Vagina (tissue), 2 donors: ENCODE measurements around the gene COMMD10. TPM values are rescaled to one million over a fixed set of nuclear protein-coding genes. Genes with fewer than 3 reads are reported as not detected.

Source experiments
- DNase-seq, 2 donors: peaks; one replicate each; pipeline ENCODE4 v3.0.0-alpha.2; 2017; ENCODE audit errors: extremely low spot score in 2 of 2
- H3K27ac ChIP-seq: fragments of 200-600 bp; sonication (generic); one replicate; pipeline ENCODE4 v1.5.1; 2019
- H3K27me3 ChIP-seq: fragments of 200-600 bp; sonication (generic); one replicate; pipeline ENCODE4 v1.5.1; 2019
- H3K36me3 ChIP-seq, 2 donors: fragments of 200-600 bp; sonication (generic); one replicate each; pipeline ENCODE4 v1.5.1; 2017 to 2019
- H3K4me1 ChIP-seq: fragments of 200-600 bp; sonication (generic); one replicate; pipeline ENCODE4 v1.5.1; 2019
- H3K4me3 ChIP-seq, 2 donors: fragments of 200-600 bp; sonication (generic); 1 replicate in 1 of 2; 2 replicates in 1 of 2; pipeline ENCODE4 v1.5.1; 2016 to 2019
- H3K9me3 ChIP-seq: fragments of 200-600 bp; sonication (generic); one replicate; pipeline ENCODE4 v1.5.1; 2019
- CTCF ChIP-seq, 3 experiments: fragments of 450-650 bp in 2 of 3; fragments of 200-600 bp in 1 of 3; sonication (generic) in 1 of 3; IDR thresholded peaks; one replicate each; pipeline ENCODE4 v1.5.1; 2017 to 2019; ENCODE audit warnings: antibody characterized with exemption in 3 of 3, mild to moderate bottlenecking in 2 of 3, moderate library complexity in 2 of 3
- POLR2A ChIP-seq, 2 donors: fragments of 450-650 bp; IDR thresholded peaks; one replicate each; pipeline ENCODE4 v1.6.1; 2017; ENCODE audit warnings: antibody characterized with exemption in 2 of 2, mild to moderate bottlenecking in 2 of 2, moderate library complexity in 2 of 2
- POLR2AphosphoS5 ChIP-seq, 2 donors: sonication (generic); formaldehyde crosslinking; IDR thresholded peaks; one replicate each; pipeline ENCODE4 v1.9.0; 2017; ENCODE audit warnings: antibody characterized with exemption in 2 of 2, mild to moderate bottlenecking in 2 of 2, low read depth in 1 of 2; ENCODE audit not compliant: insufficient read depth in 1 of 2
- intact Hi-C: fragments of 100-400 bp; cut with DNase I; formaldehyde crosslinking; loops from one replicate; pipeline ENCODE4 v1.15.1; 2023
- total RNA-seq: library from RNA; depleted of rRNA; stranded (reverse); fragments of >200 nt; gene quantifications from one replicate; pipeline ENCODE4 v1.2.3, GENCODE V29; 2016

COMMD10 gene
- total RNA-seq, 1 donor from 2014 or later = 22.6 TPM

GRCh38 chr5:116237917-116238500 is 153.2 kb downstream of the COMMD10 start:
- intact Hi-C loops = no loop called here
- H3K36me3 ChIP-seq = no peaks in the 10 kb centered on the region
- H3K4me3 ChIP-seq = no peak overlapping the region
- no peaks in the 10 kb centered on the region for H3K27me3 ChIP-seq
- DNase-seq = no peak
- H3K27ac ChIP-seq = no peak overlapping the region
- TF ChIP-seq POLR2A (IDR thresholded peaks at IDR 0.05) (no peak), CTCF (IDR thresholded peaks at IDR 0.05) (peak in 1 of 3 experiments; percentile 22)
- no peaks in the 10 kb centered on the region for H3K4me1 ChIP-seq
- no peaks in the 10 kb centered on the region for H3K9me3 ChIP-seq

DNA sequence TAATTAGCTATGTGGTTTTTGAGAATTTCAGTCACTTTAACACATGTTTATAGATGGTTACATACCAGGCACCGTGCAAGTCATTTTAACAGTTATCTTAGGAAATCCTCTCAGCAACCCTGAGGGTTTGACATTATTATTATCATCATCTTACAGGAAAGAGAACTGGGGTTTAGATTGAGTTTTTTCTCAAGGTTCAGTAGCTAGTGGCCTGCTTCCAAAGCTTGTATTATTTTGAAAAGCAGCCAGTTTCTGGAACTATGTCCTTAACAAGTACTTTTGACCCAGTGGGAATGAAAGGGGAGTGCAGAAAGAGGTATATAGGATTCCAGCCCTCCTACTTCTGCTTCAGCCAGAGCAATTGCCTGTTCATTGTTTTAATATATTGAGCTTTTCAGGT is 157.5 kb downstream of the COMMD10 start:
- intact Hi-C loops = no loop called here
- Histone ChIP-seq H3K27ac (no peak overlapping the region), H3K4me1 (no peaks in the 10 kb centered on the region), H3K4me3 (no peak overlapping the region), H3K27me3 (no peaks in the 10 kb centered on the region), H3K36me3 (no peaks in the 10 kb centered on the region), H3K9me3 (no peaks in the 10 kb centered on the region)
- DNase-seq = no peak
- TF ChIP-seq POLR2AphosphoS5 (IDR thresholded peaks at IDR 0.05; ENCODE audit: insufficient read depth in 1 of 2, low read depth in 1 of 2) (no peak), CTCF (IDR thresholded peaks at IDR 0.05) (no peak), POLR2A (IDR thresholded peaks at IDR 0.05) (no peak)

DNA sequence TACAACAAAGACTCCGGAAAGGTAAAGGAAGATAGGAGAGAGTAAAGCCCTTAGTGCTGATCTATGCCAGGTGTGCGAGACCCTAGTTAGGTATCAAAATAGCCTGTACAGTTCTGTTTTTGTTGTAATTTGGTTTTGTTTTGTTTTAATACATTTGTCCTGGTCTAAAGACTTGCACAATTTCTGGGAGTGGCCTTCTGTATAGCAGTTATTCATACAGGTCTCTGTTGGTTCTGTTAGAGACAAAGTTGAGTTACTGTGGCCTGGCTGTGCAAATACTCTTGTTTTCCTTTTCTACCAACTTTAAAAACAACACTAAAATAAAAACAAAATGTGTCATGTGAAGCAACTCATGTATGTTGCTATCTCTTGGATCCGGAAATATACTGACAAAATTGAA is 163.6 kb downstream of the COMMD10 start:
- Histone ChIP-seq H3K4me3 (no peak overlapping the region), H3K27me3 (no peaks in the 10 kb centered on the region), H3K27ac (no peak overlapping the region), H3K36me3 (no peaks in the 10 kb centered on the region), H3K9me3 (no peaks in the 10 kb centered on the region), H3K4me1 (no peaks in the 10 kb centered on the region)
- intact Hi-C loops = no loop called here
- TF ChIP-seq POLR2AphosphoS5 (IDR thresholded peaks at IDR 0.05; ENCODE audit: insufficient read depth in 1 of 2, low read depth in 1 of 2) (no peak), CTCF (IDR thresholded peaks at IDR 0.05) (no peak), POLR2A (IDR thresholded peaks at IDR 0.05) (no peak)
- no peak for DNase-seq

DNA sequence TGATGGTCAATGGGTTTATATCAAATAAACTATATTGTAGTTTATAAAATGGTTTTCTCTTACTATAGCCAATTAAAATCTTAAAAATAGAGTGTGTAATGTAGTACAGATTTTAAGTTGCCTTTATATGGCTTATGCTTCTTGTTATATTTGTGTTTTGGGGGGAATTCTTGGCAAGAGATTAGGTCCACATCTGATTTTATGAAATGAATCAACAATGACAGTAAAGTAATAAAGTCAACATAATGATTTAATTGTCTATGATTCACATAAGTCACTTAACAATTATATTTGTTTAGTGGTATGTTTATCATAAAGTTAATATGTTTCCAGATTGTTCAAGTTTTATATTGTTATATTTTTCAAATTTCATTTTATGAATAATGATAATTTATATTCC is 164.8 kb downstream of the COMMD10 start:
- no peak for TF ChIP-seq POLR2A (IDR thresholded peaks at IDR 0.05)
- TF ChIP-seq POLR2AphosphoS5 (IDR thresholded peaks at IDR 0.05; ENCODE audit: insufficient read depth in 1 of 2, low read depth in 1 of 2) = no peak
- TF ChIP-seq CTCF (IDR thresholded peaks at IDR 0.05) = no peak

DNA sequence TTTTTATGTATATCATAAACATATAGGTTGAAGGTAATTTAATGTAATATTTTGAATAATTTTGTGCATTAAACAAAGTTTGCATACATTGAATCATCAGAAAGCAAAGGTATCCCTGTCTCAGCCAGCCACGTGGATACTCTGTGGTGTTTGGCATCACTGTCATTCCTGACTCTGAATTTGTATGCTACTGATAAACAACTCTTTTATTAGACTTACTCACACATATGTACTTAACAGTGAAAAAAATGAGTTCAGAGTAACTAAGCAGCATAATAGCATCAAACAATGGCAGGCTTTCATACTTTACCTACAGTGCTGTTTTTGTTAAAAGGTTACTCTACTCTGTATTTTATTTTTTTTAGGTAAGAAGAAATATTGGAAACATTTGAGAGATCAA is 171.9 kb downstream of the COMMD10 start:
- H3K36me3 ChIP-seq = no peaks in the 10 kb centered on the region
- H3K27ac ChIP-seq = no peak overlapping the region
- H3K9me3 ChIP-seq = no peaks in the 10 kb centered on the region
- H3K27me3 ChIP-seq = no peaks in the 10 kb centered on the region
- TF ChIP-seq POLR2AphosphoS5 (IDR thresholded peaks at IDR 0.05; ENCODE audit: insufficient read depth in 1 of 2, low read depth in 1 of 2) (no peak), CTCF (IDR thresholded peaks at IDR 0.05) (no peak), POLR2A (IDR thresholded peaks at IDR 0.05) (no peak)
- intact Hi-C loops = no loop called here
- DNase-seq = no peak
- no peak overlapping the region for H3K4me3 ChIP-seq
- no peaks in the 10 kb centered on the region for H3K4me1 ChIP-seq

More for the DNA sequence above, 164.8 kb downstream of the COMMD10 start:
- no peak overlapping the region for H3K4me3 ChIP-seq
- intact Hi-C loops = no loop called here
- H3K9me3 ChIP-seq = no peaks in the 10 kb centered on the region
- no peak for DNase-seq
- no peaks in the 10 kb centered on the region for H3K4me1 ChIP-seq
- H3K27me3 ChIP-seq = no peaks in the 10 kb centered on the region
- no peak overlapping the region for H3K27ac ChIP-seq
- H3K36me3 ChIP-seq = no peaks in the 10 kb centered on the region
